Neuronal stem cell (in vitro differentiated cells): Measurements from ENCODE around the gene COBLL1.

Experiments used
- DNase-seq: peaks from one replicate; pipeline ENCODE4 v3.0.0-alpha.2; 2013; ENCODE audit warnings: low spot score
- H2AFZ ChIP-seq: one replicate; pipeline ENCODE4 v1.6.1; 2013; ENCODE audit warnings: mild to moderate bottlenecking, low read length, inconsistent platforms
- H2AK5ac ChIP-seq: 2 replicates; pipeline ENCODE4 v1.6.1; 2013; ENCODE audit warnings: low read depth, mild to moderate bottlenecking, inconsistent platforms, low read length, moderate library complexity, mixed read lengths
- H2BK120ac ChIP-seq: 2 replicates; pipeline ENCODE4 v1.6.1; 2013; ENCODE audit warnings: low read depth, mild to moderate bottlenecking, inconsistent platforms, low read length, moderate library complexity, mixed read lengths
- H2BK12ac ChIP-seq: one replicate; pipeline ENCODE4 v1.6.1; 2013; ENCODE audit warnings: low read length, inconsistent platforms
- H2BK15ac ChIP-seq: 2 replicates; pipeline ENCODE4 v1.6.1; 2013; ENCODE audit warnings: mild to moderate bottlenecking, low read length, inconsistent platforms, mixed read lengths
- H2BK5ac ChIP-seq: one replicate; pipeline ENCODE4 v1.6.1; 2013; ENCODE audit warnings: inconsistent platforms, mild to moderate bottlenecking, low read length, moderate library complexity
- H3K14ac ChIP-seq: one replicate; pipeline ENCODE4 v1.6.1; 2013; ENCODE audit warnings: low read length, inconsistent platforms
- H3K18ac ChIP-seq: 2 replicates; pipeline ENCODE4 v1.6.1; 2013; ENCODE audit warnings: low read length, inconsistent platforms
- H3K23ac ChIP-seq: 2 replicates; pipeline ENCODE4 v1.6.1; 2013; ENCODE audit warnings: low read depth, mild to moderate bottlenecking, mixed read lengths, low read length, inconsistent platforms; ENCODE audit not compliant: poor library complexity
- H3K27ac ChIP-seq: replicated peaks from 3 replicates; pipeline ENCODE4 v1.5.1; 2013; ENCODE audit warnings: low read length, inconsistent platforms
- H3K27me3 ChIP-seq, 3 experiments: 2 replicates each; pipeline ENCODE4 v1.6.1; 2013; ENCODE audit warnings: low read length in 3 of 3, mild to moderate bottlenecking in 2 of 3, inconsistent platforms in 1 of 3, low read depth in 1 of 3, mixed read lengths in 1 of 3, moderate library complexity in 1 of 3; ENCODE audit not compliant: control insufficient read depth in 3 of 3, insufficient read depth in 3 of 3
- H3K36me3 ChIP-seq, 2 donors: replicated peaks in 1 of 2; 2 replicates each; pipeline ENCODE4 v1.6.1; 2013; ENCODE audit warnings: low read length in 2 of 2; ENCODE audit not compliant: control insufficient read depth in 2 of 2, insufficient read depth in 2 of 2
- H3K4ac ChIP-seq: 2 replicates; pipeline ENCODE4 v1.6.1; 2013; ENCODE audit warnings: inconsistent platforms, mild to moderate bottlenecking, low read length, moderate library complexity
- H3K4me1 ChIP-seq, 2 donors: 1 replicate in 1 of 2; 2 replicates in 1 of 2; pipeline ENCODE4 v1.6.1; 2013; ENCODE audit warnings: low read length in 2 of 2, low read depth in 1 of 2; ENCODE audit not compliant: control insufficient read depth in 2 of 2, insufficient read depth in 1 of 2
- H3K4me2 ChIP-seq: one replicate; pipeline ENCODE4 v1.6.1; 2013; ENCODE audit warnings: mild to moderate bottlenecking, low read length, inconsistent platforms; ENCODE audit not compliant: insufficient read depth, poor library complexity, severe bottlenecking
- H3K4me3 ChIP-seq, 2 donors: 2 replicates each; pipeline ENCODE4 v1.5.1; 2013; ENCODE audit warnings: low read length in 2 of 2, mild to moderate bottlenecking in 2 of 2, inconsistent platforms in 1 of 2, moderate library complexity in 1 of 2
- H3K79me1 ChIP-seq: one replicate; pipeline ENCODE4 v1.6.1; 2013; ENCODE audit warnings: low read depth, mild to moderate bottlenecking, inconsistent platforms, low read length, moderate library complexity
- H3K9ac ChIP-seq: one replicate; pipeline ENCODE4 v1.6.1; 2013; ENCODE audit warnings: mild to moderate bottlenecking, low read depth, low read length, inconsistent platforms; ENCODE audit not compliant: poor library complexity
- H3K9me3 ChIP-seq, 2 donors: replicated peaks in 1 of 2; 2 replicates each; pipeline versions ENCODE3 to v1.6.1; 2013; ENCODE audit warnings: low read length in 2 of 2, mild to moderate bottlenecking in 2 of 2, inconsistent platforms in 1 of 2, low read depth in 1 of 2, mixed read lengths in 1 of 2, moderate library complexity in 1 of 2; ENCODE audit not compliant: control insufficient read depth in 2 of 2, insufficient read depth in 1 of 2
- H4K8ac ChIP-seq: one replicate; pipeline ENCODE4 v1.6.1; 2013; ENCODE audit warnings: low read depth, mild to moderate bottlenecking, inconsistent platforms, low read length, moderate library complexity
- H4K91ac ChIP-seq: one replicate; pipeline ENCODE4 v1.6.1; 2013; ENCODE audit warnings: low read length, low read depth, mild to moderate bottlenecking, inconsistent platforms; ENCODE audit not compliant: poor library complexity
- WGBS, 2 donors: extraction: QIAGEN DNeasy Blood & Tissue Kit; methylation state at CpG; one replicate each; pipeline ENCODE4 v1.1.7; 2013; ENCODE audit warnings: missing lambda C conversion rate in 2 of 2, mixed read lengths in 1 of 2; ENCODE audit not compliant: insufficient read length in 2 of 2, insufficient replicate concordance in 1 of 2; ENCODE audit errors: extremely low coverage in 2 of 2; 5-methylcytosine and 5-hydroxymethylcytosine counted together

Gene COBLL1

GRCh38 chr2:164877169-164877568, 35.5 kb upstream of the COBLL1 start:
- no peak overlapping the region for H2BK15ac ChIP-seq
- no peak overlapping the region for H4K91ac ChIP-seq
- H3K9me3 ChIP-seq: no peaks in the 10 kb centered on the region
- H3K27ac ChIP-seq: no peak overlapping the region
- H3K18ac ChIP-seq: peak overlapping the region; percentile 64
- no peak for DNase-seq
- no peak overlapping the region for H2AFZ ChIP-seq
- no peak overlapping the region for H3K23ac ChIP-seq
- H3K14ac ChIP-seq: no peak overlapping the region
- H4K8ac ChIP-seq: no peak overlapping the region
- no peak overlapping the region for H2AK5ac ChIP-seq
- no peak overlapping the region for H3K4me2 ChIP-seq
- no peak overlapping the region for H3K4me3 ChIP-seq
- H2BK12ac ChIP-seq: peak overlapping the region; percentile 41
- H3K27me3 ChIP-seq: no peaks in the 10 kb centered on the region
- no peak overlapping the region for H2BK120ac ChIP-seq
- no peaks in the 10 kb centered on the region for H3K36me3 ChIP-seq
- H2BK5ac ChIP-seq: no peak overlapping the region
- no peak overlapping the region for H3K4ac ChIP-seq
- H3K4me1 ChIP-seq: peaks cover 0 to 11% of the 10 kb centered on the region in 2 donors
- WGBS, 2 donors: no CpG with 5 or more reads among the region's 4 CpGs
- H3K9ac ChIP-seq: no peak overlapping the region
- H3K79me1 ChIP-seq: no peaks in the 10 kb centered on the region

- Histone ChIP-seq H3K4me2 (no peak overlapping the region), H2AFZ (no peak overlapping the region), H3K27ac (no peak overlapping the region), H3K4ac (no peak overlapping the region), H2BK5ac (no peak overlapping the region), H3K4me1 (peaks cover 0 to 11% of the 10 kb centered on the region in 2 donors), H2AK5ac (no peak overlapping the region), H3K18ac (no peak overlapping the region), H3K14ac (no peak overlapping the region), H3K27me3 (no peaks in the 10 kb centered on the region), H3K36me3 (no peaks in the 10 kb centered on the region), H2BK12ac (no peak overlapping the region), H4K8ac (no peak overlapping the region), H3K79me1 (no peaks in the 10 kb centered on the region), H2BK15ac (no peak overlapping the region), H3K9me3 (no peaks in the 10 kb centered on the region), H4K91ac (no peak overlapping the region), H3K23ac (no peak overlapping the region), H3K9ac (no peak overlapping the region), H2BK120ac (no peak overlapping the region), H3K4me3 (no peak overlapping the region)
- WGBS, 2 donors: no CpG with 5 or more reads among the region's 10 CpGs
- DNase-seq: no peak
Measured at GRCh38 chr2:164875334-164876205, 33.9 kb upstream of the COBLL1 start.

DNA sequence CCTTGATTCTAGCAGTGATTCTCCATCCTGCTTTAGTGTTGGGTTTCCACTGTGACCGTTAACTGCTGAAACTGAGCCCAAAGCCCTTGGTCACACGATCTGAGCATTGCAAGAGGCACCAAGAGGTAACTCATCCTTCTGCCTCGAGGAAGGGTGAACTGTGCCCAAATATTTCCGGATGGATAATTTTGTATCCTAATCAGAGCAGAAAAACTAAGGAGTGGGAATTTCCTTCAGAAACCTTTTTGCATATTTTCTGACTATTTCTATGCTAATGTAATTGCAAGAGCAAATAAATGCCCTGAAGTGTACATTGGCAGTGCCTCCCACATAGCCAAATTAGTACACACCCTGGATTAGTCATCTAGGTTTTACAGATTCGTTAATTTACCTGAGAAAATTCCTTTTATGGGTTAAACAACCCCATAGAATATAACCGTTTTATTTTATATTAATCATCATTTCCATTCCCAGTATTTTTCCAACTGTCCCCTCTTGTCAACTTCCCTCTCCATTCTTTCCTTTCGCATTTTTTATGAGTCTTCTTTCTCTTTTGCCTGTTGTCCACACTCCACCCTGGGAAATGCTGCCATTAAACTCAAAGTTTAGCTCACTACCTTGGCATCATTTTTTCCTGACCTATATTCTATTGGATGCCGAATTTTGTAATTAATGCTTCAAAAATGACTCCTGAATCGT, 31.7 kb upstream of the COBLL1 start:
- no peak for DNase-seq
- no peaks in the 10 kb centered on the region for H3K9me3 ChIP-seq
- no peak overlapping the region for H2AFZ ChIP-seq
- H4K8ac ChIP-seq: no peak overlapping the region
- H4K91ac ChIP-seq: no peak overlapping the region
- no peaks in the 10 kb centered on the region for H3K27me3 ChIP-seq
- no peak overlapping the region for H3K18ac ChIP-seq
- H3K27ac ChIP-seq: no peak overlapping the region
- no peak overlapping the region for H3K14ac ChIP-seq
- peaks cover 0 to 3% of the 10 kb centered on the region in 2 donors for H3K4me1 ChIP-seq
- H3K4me2 ChIP-seq: no peak overlapping the region
- no peaks in the 10 kb centered on the region for H3K36me3 ChIP-seq
- H2BK12ac ChIP-seq: no peak overlapping the region
- no peak overlapping the region for H3K4me3 ChIP-seq
- no peak overlapping the region for H2AK5ac ChIP-seq
- H2BK15ac ChIP-seq: no peak overlapping the region
- WGBS, 2 donors: no CpG with 5 or more reads among the region's 9 CpGs
- no peak overlapping the region for H3K9ac ChIP-seq
- H2BK5ac ChIP-seq: no peak overlapping the region
- no peak overlapping the region for H3K23ac ChIP-seq
- no peak overlapping the region for H2BK120ac ChIP-seq
- H3K4ac ChIP-seq: no peak overlapping the region
- no peaks in the 10 kb centered on the region for H3K79me1 ChIP-seq

DNA sequence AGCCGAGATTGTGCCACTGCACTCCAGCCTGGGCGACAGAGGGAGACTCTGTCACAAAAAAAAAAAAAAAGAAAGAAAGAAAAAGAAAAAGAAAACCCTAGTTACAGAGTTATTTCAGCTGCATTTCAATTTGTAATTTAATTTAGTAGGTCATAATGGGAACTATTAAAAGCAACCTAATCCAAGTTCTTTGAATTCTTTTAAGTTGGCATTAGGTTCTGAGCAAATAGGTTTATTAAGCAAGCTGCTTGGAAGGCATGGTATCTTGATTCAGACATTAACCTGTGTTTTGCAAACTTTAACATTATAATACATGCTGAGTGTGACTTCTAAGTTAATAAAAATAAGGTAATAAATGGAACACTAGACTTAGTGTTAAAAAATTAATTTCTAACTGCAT, 29.8 kb upstream of the COBLL1 start:
- Histone ChIP-seq H2BK5ac (no peak overlapping the region), H3K4me1 (no peaks in the 10 kb centered on the region), H3K27me3 (no peaks in the 10 kb centered on the region), H2AFZ (no peak overlapping the region), H4K91ac (no peak overlapping the region), H3K18ac (no peak overlapping the region), H3K23ac (no peak overlapping the region), H3K79me1 (no peaks in the 10 kb centered on the region), H3K14ac (no peak overlapping the region), H4K8ac (no peak overlapping the region), H3K4ac (no peak overlapping the region), H3K9ac (no peak overlapping the region), H3K27ac (no peak overlapping the region), H2BK15ac (no peak overlapping the region), H3K4me3 (no peak overlapping the region), H3K4me2 (no peak overlapping the region), H3K36me3 (no peaks in the 10 kb centered on the region), H2BK120ac (no peak overlapping the region), H3K9me3 (no peaks in the 10 kb centered on the region), H2AK5ac (no peak overlapping the region), H2BK12ac (no peak overlapping the region)
- DNase-seq: no peak
- no CpG with 5 or more reads among the region's 2 CpGs for WGBS, 2 donors
